Measurements from ENCODE around the gene PSAP.
"Not testable (repeated sequence)": the region's sequence is repeated elsewhere in the genome, so short reads cannot be mapped to it uniquely, and the experiment has no call there.

Gene PSAP

DNA sequence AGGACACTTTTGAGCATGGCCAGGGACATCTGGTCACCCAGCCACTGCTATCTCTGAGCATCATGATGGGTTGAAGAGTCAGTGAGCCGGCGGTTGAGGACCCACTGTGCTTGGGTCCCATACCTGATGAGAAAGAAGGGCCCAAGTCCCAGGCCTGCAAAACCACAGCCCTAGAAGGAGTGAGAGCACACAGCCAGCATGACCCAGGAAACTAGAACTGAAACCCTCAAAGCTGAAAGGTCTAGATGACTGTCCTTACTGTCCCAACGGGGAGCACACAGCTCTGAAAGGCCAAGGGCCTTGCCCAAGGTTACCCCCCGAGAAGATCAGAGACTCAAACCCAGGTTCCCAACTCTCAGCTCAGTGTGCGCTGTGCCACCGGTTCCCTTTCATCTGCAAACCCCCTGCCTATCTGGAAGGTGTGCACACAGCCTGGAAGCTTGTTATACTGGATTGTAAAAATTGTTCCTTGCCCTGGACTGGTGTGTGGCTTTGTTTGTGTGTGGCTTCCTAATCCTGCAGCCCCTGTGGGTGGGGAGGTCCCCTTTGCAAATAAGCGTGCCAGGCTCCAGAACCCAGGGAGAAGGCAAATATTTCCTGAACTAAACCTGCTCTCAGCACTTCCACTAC is 22.6 kb upstream of the PSAP start:
- DNase-seq, result no peak

GRCh38 chr10:71869601-71870000 is 18.6 kb upstream of the PSAP start:
- not testable (repeated sequence) for DNase-seq

GRCh38 chr10:71868192-71868697 is 17.2 kb upstream of the PSAP start:
- no peak for DNase-seq

DNA sequence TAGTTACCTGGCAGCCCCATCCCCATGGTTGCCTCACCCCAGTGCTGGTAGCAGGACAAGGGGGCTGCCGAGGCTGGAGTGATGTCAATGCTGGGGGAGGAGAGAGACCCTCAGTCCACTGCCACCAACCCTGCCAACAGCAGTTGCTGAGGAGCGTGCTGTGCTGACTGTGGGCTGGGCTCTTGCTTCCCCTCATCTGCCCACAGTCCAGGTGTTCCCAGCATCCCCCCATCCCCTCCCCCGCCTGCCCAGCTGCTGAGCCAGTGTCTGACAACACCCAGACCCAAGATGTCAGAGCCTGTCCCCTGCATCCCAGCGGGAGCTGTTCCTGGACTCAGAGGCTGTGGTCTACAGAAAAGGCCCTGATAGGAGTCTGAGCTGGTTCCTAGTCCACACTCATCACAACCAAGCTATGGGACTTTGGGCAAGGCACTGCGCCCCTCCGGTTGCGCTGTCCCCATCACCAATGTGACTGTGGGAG is 14.6 kb upstream of the PSAP start:
- DNase-seq, result no peak

DNA sequence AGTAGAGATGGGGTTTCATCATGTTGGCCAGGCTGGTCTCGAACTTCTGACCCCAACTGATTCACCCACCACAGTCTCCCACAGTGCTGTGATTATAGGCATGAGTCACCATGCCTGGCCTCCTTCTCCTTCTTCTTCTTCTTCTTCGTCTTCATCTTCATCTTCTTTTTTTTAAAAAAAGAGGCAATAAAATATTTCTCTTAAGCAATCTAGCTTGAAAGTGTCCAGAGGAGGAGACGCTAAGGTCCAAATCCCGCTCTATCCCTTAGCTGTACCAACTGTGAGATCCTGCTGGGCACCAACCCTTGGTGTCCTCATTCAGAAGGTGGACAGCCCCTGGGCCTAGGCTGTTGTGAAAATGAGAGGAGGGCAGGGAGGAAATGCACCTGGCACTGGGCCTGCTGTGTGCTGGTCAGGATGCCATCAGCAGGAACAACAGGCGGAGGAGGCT is 13.9 kb upstream of the PSAP start:
- no peak for DNase-seq

GRCh38 chr10:71863203-71863602 is 12.2 kb upstream of the PSAP start:
- no peak for DNase-seq

DNA sequence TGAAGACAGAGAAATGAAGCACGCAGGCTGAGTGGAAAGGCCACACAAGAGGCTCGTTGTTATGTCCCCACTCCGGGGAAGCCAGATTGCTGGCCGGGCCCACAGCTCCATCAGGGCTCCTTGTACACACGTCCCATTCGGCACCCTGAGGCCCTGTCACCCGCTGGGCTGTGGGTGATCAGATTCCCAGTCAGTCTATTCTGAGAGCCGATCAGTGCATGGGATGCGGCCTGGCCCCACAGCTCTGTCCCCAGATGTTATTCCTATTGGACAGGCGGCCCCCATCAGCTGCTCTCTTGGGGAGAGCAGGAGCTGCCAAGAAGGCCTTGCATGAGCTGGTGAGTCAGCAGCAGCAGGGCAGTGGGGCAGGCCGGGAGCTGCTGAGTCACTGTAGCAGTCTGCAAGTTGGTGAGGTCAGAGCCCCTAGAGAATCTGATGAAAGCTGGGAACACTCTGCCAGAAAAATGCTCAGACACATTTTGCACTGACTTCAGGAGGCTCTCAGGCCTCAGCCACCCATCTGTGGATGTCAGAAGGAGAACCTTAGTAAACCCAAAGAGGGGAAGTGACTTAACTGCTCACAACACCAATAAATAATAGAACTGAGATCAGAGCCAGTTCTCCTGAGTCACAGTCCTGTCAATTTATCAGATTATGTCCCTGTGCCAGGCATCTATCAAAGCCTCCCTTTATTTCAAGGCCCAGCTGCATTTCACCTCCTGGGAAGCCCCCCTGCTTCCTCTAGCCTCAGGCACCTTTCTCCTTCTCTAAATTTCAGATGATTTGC is 9.4 kb upstream of the PSAP start:
- peak in 2 of 3 experiments; percentile 23 to 54 for DNase-seq

DNA sequence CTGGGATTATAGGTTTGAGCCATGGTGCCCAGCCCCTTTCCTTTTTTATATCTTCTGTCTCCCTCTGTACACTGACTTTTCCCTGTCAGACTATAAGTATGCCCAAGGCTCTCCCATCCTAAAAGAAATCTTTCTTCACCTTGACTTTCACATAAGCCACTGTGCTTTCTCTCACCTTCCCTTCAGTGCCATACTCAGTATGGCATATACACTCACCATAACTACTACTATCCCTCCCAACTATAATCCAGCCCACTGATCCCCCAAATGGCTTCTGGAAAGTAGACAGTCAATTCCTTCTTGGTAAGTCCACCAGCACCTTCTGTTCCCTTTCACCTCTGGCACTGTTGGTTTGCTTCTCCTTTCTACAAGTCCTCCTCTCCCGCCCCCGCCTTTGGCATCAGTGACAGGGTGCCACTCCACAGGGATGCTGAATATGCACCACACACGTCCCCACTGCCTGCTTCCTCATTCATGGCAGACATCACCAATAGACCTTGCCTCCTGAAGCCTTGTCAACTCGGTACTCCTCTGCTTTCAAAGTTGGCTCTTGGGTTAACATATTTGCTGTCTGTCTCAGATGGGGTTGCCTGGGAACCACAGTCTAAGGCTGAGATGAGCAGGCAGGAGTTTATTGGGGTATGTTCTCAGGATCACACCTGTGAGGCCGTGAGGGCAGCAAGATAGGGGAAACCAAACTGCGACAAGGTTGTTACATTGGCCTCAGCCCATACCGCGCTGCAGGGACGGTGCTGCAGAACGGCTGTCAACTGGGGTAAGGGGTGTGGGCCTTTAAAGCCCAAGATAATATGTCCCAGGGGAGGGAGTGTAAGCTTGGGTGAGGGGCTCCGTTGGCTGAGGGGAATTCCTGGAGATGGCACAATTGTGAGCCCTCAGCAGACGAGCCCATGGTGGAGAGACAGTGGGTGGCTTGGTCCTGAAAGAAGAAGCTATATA is 7.2 kb upstream of the PSAP start:
- DNase-seq, result no peak

DNA sequence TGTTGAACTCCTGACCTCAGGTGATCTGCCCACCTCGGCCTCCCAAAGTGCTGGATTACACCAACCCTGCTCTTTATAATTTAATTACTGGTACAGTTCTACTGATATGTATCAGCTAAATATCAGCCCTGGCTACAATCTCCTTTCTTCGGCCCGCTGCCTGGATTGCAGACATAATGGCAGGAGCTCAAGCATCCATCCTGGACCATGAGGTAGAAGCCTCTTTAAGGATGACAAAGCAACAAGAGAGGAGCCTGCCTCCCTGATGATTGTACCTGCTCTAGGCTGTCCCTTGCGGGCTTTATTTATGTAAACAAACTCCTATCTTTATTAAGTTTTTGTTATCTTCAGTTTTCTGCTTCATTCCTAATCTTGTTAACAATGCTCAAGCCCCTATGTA is 5.6 kb upstream of the PSAP start:
- no peak for DNase-seq

- no peak for DNase-seq
Measured at GRCh38 chr10:71854031-71854430, 3.0 kb upstream of the PSAP start.

- DNase-seq, result no peak
Measured at GRCh38 chr10:71852355-71852937, 1.4 kb upstream of the PSAP start.

GRCh38 chr10:71851465-71852095 is 529 bp upstream of the PSAP start:
- not testable (repeated sequence) for DNase-seq

GRCh38 chr10:71850021-71850742 is 869 bp downstream of the PSAP start:
- DNase-seq, result no peak

GRCh38 chr10:71849461-71849908 is 1.6 kb downstream of the PSAP start:
- no peak for DNase-seq

- no peak for DNase-seq
Measured at GRCh38 chr10:71848325-71849275, 2.5 kb downstream of the PSAP start.

GRCh38 chr10:71847418-71847817 is 3.6 kb downstream of the PSAP start:
- DNase-seq, result no peak

DNA sequence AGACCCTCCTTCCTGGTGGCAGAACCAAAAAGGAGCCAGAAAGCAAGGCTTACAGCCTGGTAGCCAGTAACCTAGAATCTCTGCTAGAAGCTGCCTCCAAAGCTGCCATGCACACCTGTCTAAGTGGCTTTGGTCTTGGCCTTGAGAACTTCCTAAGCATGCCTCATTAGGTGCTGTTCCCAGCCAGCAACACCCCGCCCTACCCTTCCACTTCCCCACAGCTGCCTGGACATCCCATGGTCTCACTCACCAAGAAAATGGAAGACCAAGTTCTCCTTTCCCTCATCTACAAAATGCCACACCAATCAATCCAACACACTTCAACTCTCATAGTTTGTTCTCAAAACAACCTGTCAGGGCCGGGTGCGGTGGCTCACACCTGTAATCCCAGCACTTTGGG is 4.2 kb downstream of the PSAP start:
- no peak for DNase-seq

- DNase-seq, result peak in 1 of 3 experiments; percentile 1
Measured at GRCh38 chr10:71845410-71846405, 5.3 kb downstream of the PSAP start.

GRCh38 chr10:71844695-71845094 is 6.4 kb downstream of the PSAP start:
- no peak for DNase-seq

Measured in NCI-H1417 (cell line).